ENCODE measurements around the gene HEXB. TPM values are rescaled to one million over a fixed set of nuclear protein-coding genes. Genes with fewer than 3 reads are reported as not detected.
A peak's percentile ranks its signal among the peaks of the same experiment; 100 is the strongest.

The HEXB gene
- total RNA-seq (2021; fragmentation: NEBNext Ultra II Directional; extraction: Animal tissue kit (Norgen Biotek cat#: 25700)), result 100 to 1,000 TPM; 128 to 170 (median 151) TPM
- long read RNA-seq, transcript HEXB-201 (14 exons, 1,901 nt), result major isoform, 160 of 187 reads
- long read RNA-seq, partial matches to known transcripts, result 9 of 187 reads
- long read RNA-seq, other reads (novel, unspliced or antisense), result 12 of 187 reads

GRCh38 chr5:74684900-74685851 is at the start of gene HEXB:
Gene HEXB, plus strand, starts transcription at chr5:74685233. Its CDS starts 28 bp downstream, at chr5:74685261.
- peak; percentile 72 for DNase-seq
- Mint-ChIP-seq H3K27me3 (ENCODE audit: insufficient read depth) (peaks cover 3% of the 10 kb centered on the region), H3K4me3 (peak within 1 kb of the TSS; percentile 86), H3K27ac (peak within 1 kb of the TSS; percentile 56), H3K4me1 (ENCODE audit: low read depth) (peaks cover 46% of the 10 kb centered on the region), H3K9me3 (no peaks in the 10 kb centered on the region), H3K36me3 (ENCODE audit: low read depth) (0 out of 2 replicates have a peak, but pooled peaks cover 10% of the 10 kb centered on the region)
- TF ChIP-seq, protein P1, sequence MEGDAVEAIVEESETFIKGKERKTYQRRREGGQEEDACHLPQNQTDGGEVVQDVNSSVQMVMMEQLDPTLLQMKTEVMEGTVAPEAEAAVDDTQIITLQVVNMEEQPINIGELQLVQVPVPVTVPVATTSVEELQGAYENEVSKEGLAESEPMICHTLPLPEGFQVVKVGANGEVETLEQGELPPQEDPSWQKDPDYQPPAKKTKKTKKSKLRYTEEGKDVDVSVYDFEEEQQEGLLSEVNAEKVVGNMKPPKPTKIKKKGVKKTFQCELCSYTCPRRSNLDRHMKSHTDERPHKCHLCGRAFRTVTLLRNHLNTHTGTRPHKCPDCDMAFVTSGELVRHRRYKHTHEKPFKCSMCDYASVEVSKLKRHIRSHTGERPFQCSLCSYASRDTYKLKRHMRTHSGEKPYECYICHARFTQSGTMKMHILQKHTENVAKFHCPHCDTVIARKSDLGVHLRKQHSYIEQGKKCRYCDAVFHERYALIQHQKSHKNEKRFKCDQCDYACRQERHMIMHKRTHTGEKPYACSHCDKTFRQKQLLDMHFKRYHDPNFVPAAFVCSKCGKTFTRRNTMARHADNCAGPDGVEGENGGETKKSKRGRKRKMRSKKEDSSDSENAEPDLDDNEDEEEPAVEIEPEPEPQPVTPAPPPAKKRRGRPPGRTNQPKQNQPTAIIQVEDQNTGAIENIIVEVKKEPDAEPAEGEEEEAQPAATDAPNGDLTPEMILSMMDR (IDR thresholded peaks at IDR 0.05), result no peak

DNA sequence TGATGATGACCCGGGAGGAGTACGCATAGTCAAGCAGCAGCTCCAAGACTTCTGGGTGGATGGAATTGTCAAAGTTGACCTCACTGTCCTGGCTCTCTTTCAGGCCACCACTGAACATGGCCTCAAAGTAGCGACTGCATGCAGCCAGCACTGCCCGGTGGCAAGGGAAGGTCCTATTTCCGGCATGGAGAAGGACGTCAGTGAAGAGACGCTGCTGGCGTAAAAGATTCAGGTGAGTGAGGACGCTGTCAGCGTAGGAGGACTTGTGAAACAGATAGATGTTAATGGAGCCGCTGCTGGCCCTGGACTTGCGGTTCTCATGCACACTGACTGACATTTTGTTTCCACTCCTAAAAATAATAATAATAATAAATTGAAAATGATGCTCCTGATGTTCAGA is 48.9 kb upstream of the HEXB start:
- Mint-ChIP-seq H3K27ac (no peak overlapping the region; the same call in 1 of the 2 replicates), H3K27me3 (ENCODE audit: insufficient read depth) (peaks cover 2% of the 10 kb centered on the region; the same call in 1 of the 2 replicates)
- TF ChIP-seq, protein P1 (IDR thresholded peaks at IDR 0.05), result no peak

GRCh38 chr5:74636552-74636951 is 48.5 kb upstream of the HEXB start:
- TF ChIP-seq, protein P1 (IDR thresholded peaks at IDR 0.05), result no peak
- no peaks in the 10 kb centered on the region for H3K9me3 Mint-ChIP-seq
- no peak for DNase-seq
- no peak overlapping the region; the same call in 1 of the 2 replicates for H3K27ac Mint-ChIP-seq
- no peak overlapping the region for H3K4me3 Mint-ChIP-seq
- H3K27me3 Mint-ChIP-seq (ENCODE audit: insufficient read depth), result peaks cover 2% of the 10 kb centered on the region; the same call in 1 of the 2 replicates
- H3K36me3 Mint-ChIP-seq (ENCODE audit: low read depth), result peaks cover 44% of the 10 kb centered on the region
- H3K4me1 Mint-ChIP-seq (ENCODE audit: low read depth), result peaks cover 78% of the 10 kb centered on the region

More for the DNA sequence above, 48.9 kb upstream of the HEXB start:
- H3K9me3 Mint-ChIP-seq, result no peaks in the 10 kb centered on the region
- DNase-seq, result no peak
- peaks cover 45% of the 10 kb centered on the region for H3K36me3 Mint-ChIP-seq (ENCODE audit: low read depth)
- peaks cover 78% of the 10 kb centered on the region for H3K4me1 Mint-ChIP-seq (ENCODE audit: low read depth)
- H3K4me3 Mint-ChIP-seq, result no peak overlapping the region

GRCh38 chr5:74638544-74638969 is 46.5 kb upstream of the HEXB start:
- no peak for DNase-seq
- H3K9me3 Mint-ChIP-seq, result no peaks in the 10 kb centered on the region
- peak overlapping the region; percentile 99 for H3K4me3 Mint-ChIP-seq
- H3K4me1 Mint-ChIP-seq (ENCODE audit: low read depth), result peaks cover 78% of the 10 kb centered on the region
- peak overlapping the region; percentile 93 for H3K27ac Mint-ChIP-seq
- peaks cover 2% of the 10 kb centered on the region; the same call in 1 of the 2 replicates for H3K27me3 Mint-ChIP-seq (ENCODE audit: insufficient read depth)
- H3K36me3 Mint-ChIP-seq (ENCODE audit: low read depth), result peaks cover 27% of the 10 kb centered on the region
- TF ChIP-seq, protein P1 (IDR thresholded peaks at IDR 0.05), result no peak

GRCh38 chr5:74638970-74639806 is 45.8 kb upstream of the HEXB start:
- TF ChIP-seq, protein P1 (IDR thresholded peaks at IDR 0.05), result no peak
- peaks cover 24% of the 10 kb centered on the region for H3K36me3 Mint-ChIP-seq (ENCODE audit: low read depth)
- peaks cover 78% of the 10 kb centered on the region for H3K4me1 Mint-ChIP-seq (ENCODE audit: low read depth)
- peak; percentile 25 for DNase-seq
- H3K27me3 Mint-ChIP-seq (ENCODE audit: insufficient read depth), result peaks cover 2% of the 10 kb centered on the region; the same call in 1 of the 2 replicates
- peak overlapping the region; percentile 93 for H3K27ac Mint-ChIP-seq
- no peaks in the 10 kb centered on the region for H3K9me3 Mint-ChIP-seq
- H3K4me3 Mint-ChIP-seq, result peak overlapping the region; percentile 99
